Calu3 (cell line): ENCODE data around the gene GPATCH8. TPM values are rescaled to one million over a fixed set of nuclear protein-coding genes. Genes with fewer than 3 reads are reported as not detected.

Experiments
- BruUV-seq: library from RNA; stranded (reverse); fragments of 400-500 nt; replicated peaks from 2 replicates; lab custom pipeline; 2021; lab: Mats Ljungman, UMichigan
- CTCF ChIA-PET: fragments of 300-600 bp; sonication (Branson Sonifier 250); formaldehyde crosslinking; loops from one replicate; lab custom pipeline; 2022; ENCODE audit warnings: antibody characterized with exemption; lab: Charles Lee
- DNase-seq: peaks from one replicate; pipeline ENCODE4 v3.0.0; 2022
- H3K27ac Mint-ChIP-seq: one replicate; pipeline ENCODE4 v1.8.0; 2022; ENCODE audit warnings: mixed read lengths; ENCODE audit not compliant: unreplicated experiment
- H3K27me3 Mint-ChIP-seq: one replicate; pipeline ENCODE4 v1.8.0; 2022; ENCODE audit warnings: mixed read lengths; ENCODE audit not compliant: unreplicated experiment
- H3K36me3 Mint-ChIP-seq: one replicate; pipeline ENCODE4 v1.8.0; 2022; ENCODE audit warnings: mild to moderate bottlenecking, moderate library complexity, mixed read lengths; ENCODE audit not compliant: insufficient read depth, unreplicated experiment
- H3K4me1 Mint-ChIP-seq: one replicate; pipeline ENCODE4 v1.8.0; 2022; ENCODE audit warnings: mild to moderate bottlenecking, low read depth, mixed read lengths; ENCODE audit not compliant: unreplicated experiment
- H3K4me3 Mint-ChIP-seq: one replicate; pipeline ENCODE4 v1.8.0; 2022; ENCODE audit warnings: mild to moderate bottlenecking, low read depth, moderate library complexity, mixed read lengths; ENCODE audit not compliant: unreplicated experiment
- H3K9me3 Mint-ChIP-seq: one replicate; pipeline ENCODE4 v1.8.0; 2022; ENCODE audit warnings: low read depth, mixed read lengths; ENCODE audit not compliant: unreplicated experiment
- CTCF ChIP-seq: fragments of 200-600 bp; IDR thresholded peaks from one replicate; pipeline ENCODE4 v1.8.0; 2022; ENCODE audit warnings: antibody characterized with exemption; ENCODE audit not compliant: unreplicated experiment
- intact Hi-C: fragments of 100-400 bp; cut with micrococcal nuclease; formaldehyde crosslinking; loops from one replicate; pipeline ENCODE4 v1.10.0; 2022; ENCODE audit not compliant: unreplicated experiment
- total RNA-seq: library from RNA; stranded (reverse); gene quantifications from 2 replicates; pipeline ENCODE4 v1.2.3, GENCODE V29; 2022

GPATCH8 gene
- total RNA-seq, 1 experiment from 2014 or later: 60.1 TPM

- Mint-ChIP-seq H3K9me3 (no peaks in the 10 kb centered on the region), H3K27ac (no peak overlapping the region), H3K36me3 (peaks cover 5% of the 10 kb centered on the region), H3K27me3 (no peaks in the 10 kb centered on the region), H3K4me3 (no peak overlapping the region), H3K4me1 (no peaks in the 10 kb centered on the region)
- intact Hi-C loops: no loop called here
- no peak for TF ChIP-seq CTCF
- CTCF ChIA-PET: no interaction called here
- BruUV-seq: no TSS peak
- no peak for DNase-seq
These were observed 52.1 kb downstream of the GPATCH8 start for GRCh38 chr17:44451016-44451627.

GRCh38 chr17:44448412-44448811 is 54.8 kb downstream of the GPATCH8 start:
- H3K4me1 Mint-ChIP-seq: no peaks in the 10 kb centered on the region
- H3K27me3 Mint-ChIP-seq: no peaks in the 10 kb centered on the region
- DNase-seq: no peak
- no peak overlapping the region for H3K4me3 Mint-ChIP-seq
- H3K9me3 Mint-ChIP-seq: no peaks in the 10 kb centered on the region
- H3K27ac Mint-ChIP-seq: no peak overlapping the region
- BruUV-seq: no TSS peak
- no peak for TF ChIP-seq CTCF
- CTCF ChIA-PET: interaction anchor here (0.5 to 0.8 kb wide), 4 partner anchors 10 to 592 kb away, joined by 3 to 10 read pairs (median 3); no protein-coding TSS in a partner anchor
- H3K36me3 Mint-ChIP-seq: peaks cover 5% of the 10 kb centered on the region
- intact Hi-C loops: no loop called here

DNA sequence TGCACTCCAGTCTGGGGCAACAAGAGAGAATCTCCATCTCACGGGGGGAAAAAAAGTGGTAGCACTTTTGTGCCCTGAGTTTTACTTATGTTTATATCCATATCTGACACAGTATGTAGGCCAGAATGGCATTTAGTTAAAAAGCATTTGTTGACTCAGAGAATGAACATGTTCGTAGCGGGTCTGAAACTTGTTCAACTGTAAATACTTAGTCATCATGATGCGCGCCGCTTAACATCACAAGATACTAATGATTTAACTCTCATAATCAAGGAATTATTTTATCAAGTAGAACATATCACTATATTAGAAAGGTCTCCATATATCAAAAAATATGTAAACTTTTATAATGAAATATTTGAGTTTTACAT is 58.5 kb downstream of the GPATCH8 start:
- H3K27me3 Mint-ChIP-seq: no peaks in the 10 kb centered on the region
- BruUV-seq: no TSS peak
- H3K27ac Mint-ChIP-seq: no peak overlapping the region
- CTCF ChIA-PET: no interaction called here
- peaks cover 6% of the 10 kb centered on the region for H3K36me3 Mint-ChIP-seq
- H3K4me1 Mint-ChIP-seq: no peaks in the 10 kb centered on the region
- intact Hi-C loops: no loop called here
- DNase-seq: no peak
- no peak overlapping the region for H3K4me3 Mint-ChIP-seq
- no peak for TF ChIP-seq CTCF
- H3K9me3 Mint-ChIP-seq: no peaks in the 10 kb centered on the region

- DNase-seq: no peak
- no TSS peak for BruUV-seq
- CTCF ChIA-PET: no interaction called here
- intact Hi-C loops: no loop called here
- Mint-ChIP-seq H3K27ac (no peak overlapping the region), H3K9me3 (no peaks in the 10 kb centered on the region), H3K4me1 (no peaks in the 10 kb centered on the region), H3K36me3 (peaks cover 13% of the 10 kb centered on the region), H3K27me3 (no peaks in the 10 kb centered on the region), H3K4me3 (no peak overlapping the region)
- no peak for TF ChIP-seq CTCF
These were observed 60.4 kb downstream of the GPATCH8 start for GRCh38 chr17:44442806-44443205.
